MM.1S (cell line): ENCODE data around the gene HOXB5.

ENCODE experiments used
- DNase-seq: peaks from one replicate; pipeline ENCODE4 v3.0.0-alpha.2; 2015
- H2AFZ ChIP-seq: fragments of 300-600 bp; sonication (generic); 2 replicates; pipeline ENCODE4 v1.6.0; 2016; ENCODE audit warnings: antibody characterized with exemption, low read length
- H3F3A ChIP-seq: fragments of 300-600 bp; sonication (generic); 2 replicates; pipeline ENCODE4 v1.6.1; 2016; ENCODE audit warnings: mild to moderate bottlenecking, antibody characterized with exemption, low read length, moderate library complexity, mixed read lengths; ENCODE audit not compliant: insufficient read depth
- H3K27ac ChIP-seq: fragments of 300-600 bp; sonication (generic); 2 replicates; pipeline ENCODE4 v1.5.1; 2016; ENCODE audit warnings: mild to moderate bottlenecking, low read length
- H3K27me3 ChIP-seq: fragments of 300-600 bp; sonication (generic); replicated peaks from 2 replicates; pipeline ENCODE4 v1.6.0; 2016; ENCODE audit warnings: low read length; ENCODE audit not compliant: insufficient read depth
- H3K36me3 ChIP-seq: fragments of 300-600 bp; sonication (generic); replicated peaks from 2 replicates; pipeline ENCODE4 v1.6.1; 2016; ENCODE audit warnings: mild to moderate bottlenecking, low read length, mixed read lengths; ENCODE audit not compliant: insufficient read depth
- H3K4me1 ChIP-seq: fragments of 300-600 bp; sonication (generic); 2 replicates; pipeline ENCODE4 v1.6.1; 2016; ENCODE audit warnings: low read length, mixed read lengths
- H3K4me2 ChIP-seq: fragments of 300-600 bp; sonication (generic); 2 replicates; pipeline ENCODE4 v1.6.0; 2016; ENCODE audit warnings: low read depth, low read length
- H3K4me3 ChIP-seq: fragments of 300-600 bp; sonication (generic); 2 replicates; pipeline ENCODE4 v1.5.1; 2016; ENCODE audit warnings: low read length, mixed read lengths
- H3K79me2 ChIP-seq: fragments of 300-600 bp; sonication (generic); 2 replicates; pipeline ENCODE4 v1.6.1; 2016; ENCODE audit warnings: mixed run types, low read length, mixed read lengths
- H3K9ac ChIP-seq: fragments of 300-600 bp; sonication (generic); 2 replicates; pipeline ENCODE4 v1.6.1; 2016; ENCODE audit warnings: low read length, mixed read lengths
- H3K9me2 ChIP-seq: fragments of 300-600 bp; sonication (generic); replicated peaks from 2 replicates; pipeline ENCODE4 v1.6.1; 2016; ENCODE audit warnings: mild to moderate bottlenecking, low read length, mixed read lengths; ENCODE audit not compliant: insufficient read depth
- H3K9me3 ChIP-seq: fragments of 300-600 bp; sonication (generic); replicated peaks from 2 replicates; pipeline ENCODE4 v1.6.1; 2016; ENCODE audit warnings: mild to moderate bottlenecking, low read length, mixed read lengths; ENCODE audit not compliant: insufficient read depth
- H4K20me1 ChIP-seq: fragments of 300-600 bp; sonication (generic); 2 replicates; pipeline ENCODE4 v1.6.1; 2016; ENCODE audit warnings: mild to moderate bottlenecking, low read length, moderate library complexity, mixed read lengths; ENCODE audit not compliant: insufficient read depth
- EZH2 ChIP-seq: fragments of 300-600 bp; sonication (generic); optimal IDR thresholded peaks from 2 replicates; pipeline ENCODE3; 2017; ENCODE audit warnings: low read depth, mild to moderate bottlenecking, antibody characterized with exemption, low read length, mixed read lengths
- EZH2phosphoT487 ChIP-seq: fragments of 300-600 bp; sonication (generic); IDR thresholded peaks from 2 replicates; pipeline ENCODE4 v1.6.1; 2018; ENCODE audit warnings: antibody characterized with exemption, low read length
- TF ChIP-seq, protein P1 (sequence below): fragments of 300-600 bp; sonication (generic); IDR thresholded peaks from 2 replicates; pipeline ENCODE4 v1.5.1; 2016; ENCODE audit warnings: antibody characterized with exemption, low read length, mixed read lengths

Gene HOXB5

GRCh38 chr17:48611681-48612455 lies 18.3 kb upstream of the HOXB5 start:
- no peak for DNase-seq
- Histone ChIP-seq H3K9me3 (no peaks in the 10 kb centered on the region), H3K36me3 (no peaks in the 10 kb centered on the region), H3K4me2 (peak overlapping the region; percentile 99), H3K4me1 (peaks cover 8% of the 10 kb centered on the region; the same call in 1 of the 2 replicates), H3K79me2 (no peaks in the 10 kb centered on the region), H3K9ac (peak overlapping the region; percentile 9; the same call in 1 of the 2 replicates), H2AFZ (peak overlapping the region; percentile 98), H4K20me1 (no peaks in the 10 kb centered on the region), H3K4me3 (peak overlapping the region; percentile 87), H3K9me2 (no peaks in the 10 kb centered on the region), H3F3A (peaks cover 4% of the 10 kb centered on the region), H3K27me3 (peaks cover 33% of the 10 kb centered on the region), H3K27ac (no peak overlapping the region)
- TF ChIP-seq, protein P1, sequence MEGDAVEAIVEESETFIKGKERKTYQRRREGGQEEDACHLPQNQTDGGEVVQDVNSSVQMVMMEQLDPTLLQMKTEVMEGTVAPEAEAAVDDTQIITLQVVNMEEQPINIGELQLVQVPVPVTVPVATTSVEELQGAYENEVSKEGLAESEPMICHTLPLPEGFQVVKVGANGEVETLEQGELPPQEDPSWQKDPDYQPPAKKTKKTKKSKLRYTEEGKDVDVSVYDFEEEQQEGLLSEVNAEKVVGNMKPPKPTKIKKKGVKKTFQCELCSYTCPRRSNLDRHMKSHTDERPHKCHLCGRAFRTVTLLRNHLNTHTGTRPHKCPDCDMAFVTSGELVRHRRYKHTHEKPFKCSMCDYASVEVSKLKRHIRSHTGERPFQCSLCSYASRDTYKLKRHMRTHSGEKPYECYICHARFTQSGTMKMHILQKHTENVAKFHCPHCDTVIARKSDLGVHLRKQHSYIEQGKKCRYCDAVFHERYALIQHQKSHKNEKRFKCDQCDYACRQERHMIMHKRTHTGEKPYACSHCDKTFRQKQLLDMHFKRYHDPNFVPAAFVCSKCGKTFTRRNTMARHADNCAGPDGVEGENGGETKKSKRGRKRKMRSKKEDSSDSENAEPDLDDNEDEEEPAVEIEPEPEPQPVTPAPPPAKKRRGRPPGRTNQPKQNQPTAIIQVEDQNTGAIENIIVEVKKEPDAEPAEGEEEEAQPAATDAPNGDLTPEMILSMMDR = no peak
- TF ChIP-seq EZH2phosphoT487 (no peak), EZH2 (no peak)

GRCh38 chr17:48611213-48611612 lies 17.6 kb upstream of the HOXB5 start:
- H2AFZ ChIP-seq = peak overlapping the region; percentile 98
- H3K9ac ChIP-seq = peak overlapping the region; percentile 71; the same call in 1 of the 2 replicates
- no peaks in the 10 kb centered on the region for H3K9me2 ChIP-seq
- TF ChIP-seq, protein P1 = no peak
- no peak for TF ChIP-seq EZH2
- no peak for TF ChIP-seq EZH2phosphoT487
- H3K9me3 ChIP-seq = no peaks in the 10 kb centered on the region
- no peak for DNase-seq
- H3K79me2 ChIP-seq = no peaks in the 10 kb centered on the region
- no peaks in the 10 kb centered on the region for H4K20me1 ChIP-seq
- H3K36me3 ChIP-seq = no peaks in the 10 kb centered on the region
- peaks cover 8% of the 10 kb centered on the region; the same call in 1 of the 2 replicates for H3K4me1 ChIP-seq
- H3F3A ChIP-seq = peaks cover 4% of the 10 kb centered on the region
- no peak overlapping the region for H3K27ac ChIP-seq
- H3K4me2 ChIP-seq = peak overlapping the region; percentile 99
- peak overlapping the region; percentile 87 for H3K4me3 ChIP-seq
- peaks cover 26% of the 10 kb centered on the region for H3K27me3 ChIP-seq

DNA sequence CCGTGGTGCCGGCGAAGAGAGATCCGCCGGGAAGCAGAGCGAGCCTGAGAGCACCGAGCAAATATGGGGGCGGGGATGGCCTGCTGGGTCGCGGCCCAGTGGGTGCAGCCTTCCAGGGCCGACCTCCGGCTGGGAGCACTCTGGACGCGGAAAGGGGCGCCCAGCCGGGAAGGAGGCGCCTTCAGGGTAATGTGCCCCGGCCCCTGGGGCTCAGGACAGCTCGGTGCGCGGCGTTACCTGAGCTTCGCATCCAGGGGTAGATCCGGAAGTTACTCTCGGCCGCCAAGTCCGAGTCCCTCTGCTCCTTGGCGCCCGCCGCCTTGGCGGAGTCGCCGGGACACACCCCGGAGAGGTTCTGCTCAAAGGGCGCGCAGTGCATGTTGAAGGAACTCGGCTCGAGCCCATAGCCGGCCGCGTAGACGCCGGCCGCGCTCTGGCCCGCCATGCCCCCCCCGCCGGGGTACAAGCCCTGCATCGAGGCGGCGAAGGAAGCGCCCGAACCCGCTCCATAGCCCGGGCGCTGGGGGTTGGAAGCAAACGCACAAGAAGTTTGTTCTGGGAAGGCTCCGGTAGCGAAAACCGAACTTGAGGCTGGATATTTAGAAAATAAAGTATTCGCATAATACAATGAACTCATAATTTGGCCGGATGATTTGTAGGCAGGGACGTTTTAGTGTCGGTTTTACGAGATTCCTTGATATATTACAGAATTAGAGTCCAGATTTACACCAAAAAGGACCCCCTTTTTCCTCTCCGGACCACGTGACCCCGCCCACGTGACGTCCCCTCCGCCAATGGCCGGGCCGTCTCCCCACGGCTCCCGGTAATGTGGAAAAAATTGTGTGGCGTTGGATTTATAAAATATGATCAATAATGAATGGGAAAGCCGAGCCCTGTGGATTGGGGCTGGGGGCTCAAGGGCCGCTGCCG lies 17.0 kb upstream of the HOXB5 start, which contains the start of gene HOXB7:
Gene HOXB7 (minus strand): TSS at position 736 of the 930 bp plus-strand sequence. CDS start 99 bp downstream, at position 637.
- Histone ChIP-seq H2AFZ (peak within 1 kb of the TSS; percentile 98), H3K9me3 (no peaks in the 10 kb centered on the region), H4K20me1 (no peaks in the 10 kb centered on the region), H3K79me2 (no peaks in the 10 kb centered on the region), H3K27ac (no peak within 1 kb of the TSS), H3K4me3 (peak within 1 kb of the TSS; percentile 87), H3K9ac (peak within 1 kb of the TSS; percentile 71), H3F3A (peaks cover 4% of the 10 kb centered on the region), H3K27me3 (peaks cover 20% of the 10 kb centered on the region), H3K4me1 (peaks cover 8% of the 10 kb centered on the region; the same call in 1 of the 2 replicates), H3K9me2 (no peaks in the 10 kb centered on the region), H3K4me2 (peak within 1 kb of the TSS; percentile 99), H3K36me3 (no peaks in the 10 kb centered on the region)
- TF ChIP-seq EZH2 = no peak
- no peak for TF ChIP-seq EZH2phosphoT487
- TF ChIP-seq, protein P1 = no peak
- peak; percentile 57 for DNase-seq
